MCF 10A (cell line): Measurements from ENCODE around the gene ADAMTS13. TPM values are rescaled to one million over a fixed set of nuclear protein-coding genes. Genes with fewer than 3 reads are reported as not detected.
A peak's percentile ranks its signal among the peaks of the same experiment; 100 is the strongest.

Source experiments
- BruUV-seq: library from RNA; stranded (reverse); fragments of 400-500 nt; replicated peaks from 2 replicates; lab custom pipeline; 2021; lab: Mats Ljungman, UMichigan
- CTCF ChIA-PET: fragments of 300-600 bp; sonication (Branson Sonifier 250); formaldehyde crosslinking; extraction: SDS; loops from one replicate; lab custom pipeline; 2021; ENCODE audit warnings: antibody characterized with exemption, inconsistent platforms; lab: Yijun Ruan, JAX
- POLR2A ChIA-PET: fragments of 300-600, 350-650 bp; sonication (Branson Sonifier 250); formaldehyde crosslinking; extraction: SDS; loops from one replicate; lab custom pipeline; 2020; ENCODE audit warnings: antibody characterized with exemption, inconsistent platforms; lab: Yijun Ruan, JAX
- DNase-seq: peaks from one replicate; pipeline ENCODE4 v3.0.0-alpha.2; 2018; ENCODE audit not compliant: unreplicated experiment
- H3K27ac Mint-ChIP-seq: one replicate; pipeline ENCODE4 v1.8.0; 2022; ENCODE audit warnings: mild to moderate bottlenecking, low read depth, mixed read lengths; ENCODE audit not compliant: unreplicated experiment
- H3K27me3 Mint-ChIP-seq: one replicate; pipeline ENCODE4 v1.8.0; 2022; ENCODE audit warnings: mixed read lengths; ENCODE audit not compliant: insufficient read depth, unreplicated experiment
- H3K36me3 Mint-ChIP-seq: one replicate; pipeline ENCODE4 v1.8.0; 2022; ENCODE audit warnings: mild to moderate bottlenecking, moderate library complexity, mixed read lengths; ENCODE audit not compliant: insufficient read depth, unreplicated experiment
- H3K4me1 Mint-ChIP-seq: one replicate; pipeline ENCODE4 v1.8.0; 2022; ENCODE audit warnings: mixed read lengths; ENCODE audit not compliant: insufficient read depth, unreplicated experiment
- H3K4me3 Mint-ChIP-seq: one replicate; pipeline ENCODE4 v1.8.0; 2022; ENCODE audit warnings: mild to moderate bottlenecking, moderate library complexity, mixed read lengths; ENCODE audit not compliant: unreplicated experiment
- H3K9me3 Mint-ChIP-seq: one replicate; pipeline ENCODE4 v1.8.0; 2022; ENCODE audit warnings: mixed read lengths; ENCODE audit not compliant: unreplicated experiment
- CTCF ChIP-seq: fragments of 200-600 bp; IDR thresholded peaks from one replicate; pipeline ENCODE4 v1.8.0; 2022; ENCODE audit warnings: antibody characterized with exemption, mild to moderate bottlenecking; ENCODE audit not compliant: unreplicated experiment
- intact Hi-C: fragments of 100-400 bp; cut with micrococcal nuclease; formaldehyde crosslinking; loops from 2 replicates; pipeline ENCODE4 v1.14.1; 2022
- total RNA-seq: library from RNA; stranded (reverse); gene quantifications from 2 replicates; pipeline ENCODE4 v1.2.3, GENCODE V29; 2022

ADAMTS13 gene
- total RNA-seq, 1 experiment from 2014 or later = 4.1 TPM

GRCh38 chr9:133406480-133407307 lies 15.5 kb upstream of the ADAMTS13 start:
- DNase-seq = peak; percentile 60
- H3K9me3 Mint-ChIP-seq = no peaks in the 10 kb centered on the region
- H3K27me3 Mint-ChIP-seq = no peaks in the 10 kb centered on the region
- ChIA-PET POLR2A (no interaction called here), CTCF (interaction anchor here (0.7 to 1.7 kb wide), 7 partner anchors 9 to 333 kb away, joined by 3 to 10 read pairs (median 4); partner anchors contain the start of gene REXO4)
- peaks cover 77% of the 10 kb centered on the region for H3K36me3 Mint-ChIP-seq
- peak; percentile 76 for TF ChIP-seq CTCF
- H3K4me3 Mint-ChIP-seq = no peak overlapping the region
- H3K4me1 Mint-ChIP-seq = no peaks in the 10 kb centered on the region
- BruUV-seq = no TSS peak
- H3K27ac Mint-ChIP-seq = no peak overlapping the region
- intact Hi-C loops = loop anchor here (1.0 kb wide), 1 partner anchor 80 kb away; no protein-coding TSS in a partner anchor

- H3K9me3 Mint-ChIP-seq = no peaks in the 10 kb centered on the region
- no peak overlapping the region for H3K27ac Mint-ChIP-seq
- CTCF ChIA-PET = interaction anchor here (1.0 kb wide), 1 partner anchor 79 kb away, joined by 4 read pairs; no protein-coding TSS in a partner anchor
- POLR2A ChIA-PET = no interaction called here
- BruUV-seq = no TSS peak
- H3K4me1 Mint-ChIP-seq = no peaks in the 10 kb centered on the region
- peaks cover 80% of the 10 kb centered on the region for H3K36me3 Mint-ChIP-seq
- TF ChIP-seq CTCF = no peak
- H3K4me3 Mint-ChIP-seq = no peak overlapping the region
- no peaks in the 10 kb centered on the region for H3K27me3 Mint-ChIP-seq
- intact Hi-C loops = no loop called here
- DNase-seq = no peak
These were observed 14.1 kb upstream of the ADAMTS13 start for GRCh38 chr9:133408042-133408441.

GRCh38 chr9:133415170-133415569 lies 7.0 kb upstream of the ADAMTS13 start:
- no peaks in the 10 kb centered on the region for H3K27me3 Mint-ChIP-seq
- intact Hi-C loops = no loop called here
- no peak overlapping the region for H3K27ac Mint-ChIP-seq
- H3K4me3 Mint-ChIP-seq = peak overlapping the region; percentile 90
- peaks cover 52% of the 10 kb centered on the region for H3K36me3 Mint-ChIP-seq
- ChIA-PET CTCF (interaction anchor here (0.7 to 1.7 kb wide), 3 partner anchors 9 to 67 kb away, joined by 3 to 4 read pairs (median 4); no protein-coding TSS in a partner anchor), POLR2A (interaction anchor here (0.7 to 1.3 kb wide), 2 partner anchors 38 to 1736 kb away, joined by 3 to 5 read pairs; no protein-coding TSS in a partner anchor)
- H3K9me3 Mint-ChIP-seq = no peaks in the 10 kb centered on the region
- H3K4me1 Mint-ChIP-seq = peaks cover 17% of the 10 kb centered on the region
- no TSS peak for BruUV-seq
- no peak for TF ChIP-seq CTCF
- no peak for DNase-seq
